ENCODE measurements around the gene CPT1A.

The CPT1A gene

DNA sequence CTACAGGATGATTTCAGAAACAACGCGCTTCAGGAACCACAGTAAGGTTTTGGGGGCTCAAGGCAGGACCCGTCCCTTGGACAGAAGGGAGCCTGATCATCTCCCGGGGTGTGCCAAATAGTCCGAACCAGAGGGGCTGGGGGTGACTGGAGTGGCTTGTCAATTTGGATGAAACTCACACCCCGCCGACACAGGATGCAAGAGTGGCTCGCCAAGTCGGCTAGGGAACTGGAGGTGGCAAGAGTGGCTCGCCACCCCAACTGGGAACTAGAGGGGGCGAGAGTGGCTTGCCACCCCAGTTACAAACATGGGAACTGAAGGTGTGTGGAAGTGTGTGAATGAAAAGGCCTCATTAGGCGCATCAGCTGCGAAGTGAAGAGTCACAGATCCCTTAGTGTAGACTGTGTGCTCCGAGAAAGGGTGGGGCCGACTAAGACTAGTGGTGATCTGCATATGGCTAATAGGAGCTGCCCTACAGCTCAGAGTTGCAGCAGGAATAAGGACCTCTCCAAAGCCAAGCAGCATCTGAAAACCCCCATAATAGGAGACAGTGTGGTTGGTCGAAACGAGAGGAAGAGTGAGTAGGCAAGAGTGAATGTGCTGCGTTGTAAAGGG, 26.6 kb upstream of the CPT1A start:
- H4K20me1 ChIP-seq (ENCODE audit: insufficient read depth, low read length, poor library complexity, severe bottlenecking): no peaks in the 10 kb centered on the region
- TF ChIP-seq, protein P1, sequence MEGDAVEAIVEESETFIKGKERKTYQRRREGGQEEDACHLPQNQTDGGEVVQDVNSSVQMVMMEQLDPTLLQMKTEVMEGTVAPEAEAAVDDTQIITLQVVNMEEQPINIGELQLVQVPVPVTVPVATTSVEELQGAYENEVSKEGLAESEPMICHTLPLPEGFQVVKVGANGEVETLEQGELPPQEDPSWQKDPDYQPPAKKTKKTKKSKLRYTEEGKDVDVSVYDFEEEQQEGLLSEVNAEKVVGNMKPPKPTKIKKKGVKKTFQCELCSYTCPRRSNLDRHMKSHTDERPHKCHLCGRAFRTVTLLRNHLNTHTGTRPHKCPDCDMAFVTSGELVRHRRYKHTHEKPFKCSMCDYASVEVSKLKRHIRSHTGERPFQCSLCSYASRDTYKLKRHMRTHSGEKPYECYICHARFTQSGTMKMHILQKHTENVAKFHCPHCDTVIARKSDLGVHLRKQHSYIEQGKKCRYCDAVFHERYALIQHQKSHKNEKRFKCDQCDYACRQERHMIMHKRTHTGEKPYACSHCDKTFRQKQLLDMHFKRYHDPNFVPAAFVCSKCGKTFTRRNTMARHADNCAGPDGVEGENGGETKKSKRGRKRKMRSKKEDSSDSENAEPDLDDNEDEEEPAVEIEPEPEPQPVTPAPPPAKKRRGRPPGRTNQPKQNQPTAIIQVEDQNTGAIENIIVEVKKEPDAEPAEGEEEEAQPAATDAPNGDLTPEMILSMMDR (conservative IDR thresholded peaks at IDR 0.05; ENCODE audit: low read length): no peak
- no peak for TF ChIP-seq EZH2phosphoT487 (IDR thresholded peaks at IDR 0.05; ENCODE audit: borderline replicate concordance)
- H3K9me3 ChIP-seq (ENCODE audit: insufficient read depth, low read depth, low read length): no peaks in the 10 kb centered on the region
- H3K4me1 ChIP-seq (ENCODE audit: insufficient read depth, low read length, poor library complexity, severe bottlenecking): no peaks in the 10 kb centered on the region
- H3K27me3 ChIP-seq (ENCODE audit: insufficient read depth, low read length, poor library complexity, severe bottlenecking): no peaks in the 10 kb centered on the region
- no peak overlapping the region for H2AFZ ChIP-seq (ENCODE audit: low read length)
- H3K9ac ChIP-seq (ENCODE audit: low read depth, low read length, poor library complexity, severe bottlenecking): no peak overlapping the region
- no peaks in the 10 kb centered on the region for H3K36me3 ChIP-seq (ENCODE audit: insufficient read depth, low read length)
- no peaks in the 10 kb centered on the region for H3K9me2 ChIP-seq (replicated peaks; ENCODE audit: low read depth, low read length)
- no peak overlapping the region for H3K4me2 ChIP-seq (ENCODE audit: low read depth, low read length, poor library complexity, severe bottlenecking)
- H3K4me3 ChIP-seq (ENCODE audit: low read length, poor library complexity, severe bottlenecking): no peak overlapping the region
- H3F3A ChIP-seq (ENCODE audit: low read depth): no peaks in the 10 kb centered on the region
- H3K79me2 ChIP-seq (ENCODE audit: insufficient read depth, low read length): no peaks in the 10 kb centered on the region

DNA sequence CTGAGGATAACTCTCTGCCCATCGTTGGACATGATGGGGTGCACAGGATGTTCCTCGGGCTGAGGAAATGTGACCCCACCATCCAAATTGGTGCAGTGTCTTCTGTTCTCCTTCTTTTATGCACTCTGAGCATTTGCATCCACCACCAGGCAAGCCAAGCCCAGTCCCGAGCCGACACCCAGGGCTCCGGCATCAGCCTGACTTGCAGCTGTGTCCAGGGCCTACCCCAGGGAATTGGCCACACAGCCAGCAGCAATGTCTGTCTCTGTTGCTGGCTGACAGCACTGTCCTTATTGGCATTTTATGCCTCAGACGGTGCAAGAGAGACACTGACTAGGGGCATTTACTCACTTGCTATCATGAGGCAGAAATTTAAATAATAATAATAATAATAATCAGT, 25.4 kb upstream of the CPT1A start:
- H3K9me2 ChIP-seq (replicated peaks; ENCODE audit: low read depth, low read length): no peaks in the 10 kb centered on the region
- TF ChIP-seq EZH2phosphoT487 (IDR thresholded peaks at IDR 0.05; ENCODE audit: borderline replicate concordance): no peak
- TF ChIP-seq, protein P1 (conservative IDR thresholded peaks at IDR 0.05; ENCODE audit: low read length): no peak
- H3K79me2 ChIP-seq (ENCODE audit: insufficient read depth, low read length): no peaks in the 10 kb centered on the region
- H4K20me1 ChIP-seq (ENCODE audit: insufficient read depth, low read length, poor library complexity, severe bottlenecking): no peaks in the 10 kb centered on the region
- H3K4me2 ChIP-seq (ENCODE audit: low read depth, low read length, poor library complexity, severe bottlenecking): no peak overlapping the region
- H3K27me3 ChIP-seq (ENCODE audit: insufficient read depth, low read length, poor library complexity, severe bottlenecking): no peaks in the 10 kb centered on the region
- no peaks in the 10 kb centered on the region for H3K9me3 ChIP-seq (ENCODE audit: insufficient read depth, low read depth, low read length)
- no peaks in the 10 kb centered on the region for H3F3A ChIP-seq (ENCODE audit: low read depth)
- H2AFZ ChIP-seq (ENCODE audit: low read length): no peak overlapping the region
- H3K36me3 ChIP-seq (ENCODE audit: insufficient read depth, low read length): no peaks in the 10 kb centered on the region
- H3K9ac ChIP-seq (ENCODE audit: low read depth, low read length, poor library complexity, severe bottlenecking): no peak overlapping the region
- no peaks in the 10 kb centered on the region for H3K4me1 ChIP-seq (ENCODE audit: insufficient read depth, low read length, poor library complexity, severe bottlenecking)
- no peak overlapping the region for H3K4me3 ChIP-seq (ENCODE audit: low read length, poor library complexity, severe bottlenecking)

DNA sequence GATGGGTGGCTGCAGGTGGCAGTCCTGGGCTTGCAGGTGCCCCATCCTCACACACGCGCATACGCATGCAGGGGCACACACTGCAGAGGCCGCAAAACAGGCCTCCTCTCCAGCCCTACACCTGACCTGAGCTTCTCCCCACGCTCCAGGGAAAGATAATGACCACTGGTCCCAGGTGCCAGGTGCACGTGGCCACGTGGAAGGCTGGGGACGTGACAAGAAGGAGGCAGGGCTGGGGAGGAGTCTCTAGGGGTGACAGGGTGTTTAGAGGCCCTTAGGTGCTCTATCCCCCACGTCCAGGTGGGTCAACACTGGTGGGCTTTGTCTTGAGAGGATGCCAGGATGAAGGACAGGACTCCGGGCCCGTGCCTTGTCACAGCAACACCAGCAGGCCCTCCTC, 23.5 kb upstream of the CPT1A start:
- H3K4me3 ChIP-seq (ENCODE audit: low read length, poor library complexity, severe bottlenecking): no peak overlapping the region

More for the DNA sequence above, 23.5 kb upstream of the CPT1A start:
- Histone ChIP-seq H3K4me1 (ENCODE audit: insufficient read depth, low read length, poor library complexity, severe bottlenecking) (no peaks in the 10 kb centered on the region), H3K9ac (ENCODE audit: low read depth, low read length, poor library complexity, severe bottlenecking) (no peak overlapping the region), H3K36me3 (ENCODE audit: insufficient read depth, low read length) (no peaks in the 10 kb centered on the region), H3K27me3 (ENCODE audit: insufficient read depth, low read length, poor library complexity, severe bottlenecking) (no peaks in the 10 kb centered on the region), H4K20me1 (ENCODE audit: insufficient read depth, low read length, poor library complexity, severe bottlenecking) (no peaks in the 10 kb centered on the region), H3K9me3 (ENCODE audit: insufficient read depth, low read depth, low read length) (no peaks in the 10 kb centered on the region), H3K9me2 (replicated peaks; ENCODE audit: low read depth, low read length) (no peaks in the 10 kb centered on the region), H3F3A (ENCODE audit: low read depth) (no peaks in the 10 kb centered on the region), H2AFZ (ENCODE audit: low read length) (no peak overlapping the region), H3K4me2 (ENCODE audit: low read depth, low read length, poor library complexity, severe bottlenecking) (no peak overlapping the region), H3K79me2 (ENCODE audit: insufficient read depth, low read length) (no peaks in the 10 kb centered on the region)
- TF ChIP-seq EZH2phosphoT487 (IDR thresholded peaks at IDR 0.05; ENCODE audit: borderline replicate concordance): no peak
- TF ChIP-seq, protein P1 (conservative IDR thresholded peaks at IDR 0.05; ENCODE audit: low read length): no peak
